ENCODE data around the gene NSUN3. TPM values are rescaled to one million over a fixed set of nuclear protein-coding genes. Genes with fewer than 3 reads are reported as not detected.
"Not testable (repeated sequence)": the region's sequence is repeated elsewhere in the genome, so short reads cannot be mapped to it uniquely, and the experiment has no call there.

Gene NSUN3
- total and polyA plus RNA-seq, 9 donors: 5.8 to 10.1 (median 6.8) TPM

DNA sequence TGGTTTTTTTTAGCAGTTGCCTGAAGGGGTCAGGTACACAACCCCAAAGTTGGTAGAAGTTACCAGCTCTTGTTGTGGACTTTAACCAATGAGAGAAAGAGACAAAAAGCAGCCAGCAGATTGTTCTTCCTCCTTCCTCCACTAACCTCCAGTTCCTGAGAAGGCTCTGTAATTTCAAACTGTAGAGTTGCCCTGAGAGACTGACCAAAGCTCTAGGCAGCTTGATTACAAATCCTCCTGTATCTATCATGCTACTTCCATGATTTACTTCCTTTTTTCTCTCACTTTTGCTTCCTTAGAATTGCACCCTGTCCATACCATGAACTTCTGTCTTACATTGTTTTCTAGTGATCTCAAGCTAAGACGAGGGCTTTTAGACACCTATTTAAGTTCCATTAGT, 29.2 kb downstream of the NSUN3 start:
- no peaks in the 10 kb centered on the region for H3K27me3 ChIP-seq (ENCODE audit: control insufficient read depth, insufficient read depth, low read length)
- no peak for DNase-seq
- H3K4me3 ChIP-seq (ENCODE audit: low read length): no peak overlapping the region
- no peaks in the 10 kb centered on the region for H3K4me1 ChIP-seq (ENCODE audit: control insufficient read depth, insufficient read depth, low read length)
- no peaks in the 10 kb centered on the region for H3K9me3 ChIP-seq (replicated peaks; ENCODE audit: control insufficient read depth, low read depth, low read length)
- H3K27ac ChIP-seq (ENCODE audit: low read length): no peak overlapping the region
- H3K36me3 ChIP-seq (ENCODE audit: control insufficient read depth, insufficient read depth, low read length): peaks cover 16% of the 10 kb centered on the region
- 80% methylated on average over 1 of the region's 1 CpG for WGBS (ENCODE audit: insufficient coverage)

DNA sequence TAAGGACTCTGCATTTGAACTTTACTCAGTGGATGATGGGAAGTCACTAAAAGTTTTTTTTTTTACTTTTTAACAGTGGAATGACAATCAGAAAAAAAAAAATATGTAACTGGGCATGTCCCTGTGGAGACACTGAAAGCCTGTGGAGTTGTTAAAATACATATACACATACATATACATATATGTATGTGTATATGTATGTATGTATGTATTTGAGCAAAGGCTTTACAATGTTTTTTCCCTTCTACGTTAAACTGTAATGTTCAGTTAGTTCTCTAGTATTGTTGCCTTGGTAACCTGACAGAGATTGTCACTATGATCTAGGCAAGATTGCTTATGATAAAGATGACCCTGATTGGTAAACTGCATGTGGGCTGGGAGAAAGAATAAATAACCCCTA, 30.3 kb downstream of the NSUN3 start:
- H3K27me3 ChIP-seq (ENCODE audit: control insufficient read depth, insufficient read depth, low read length): no peaks in the 10 kb centered on the region
- no CpG with 5 or more reads among the region's 1 CpG for WGBS (ENCODE audit: insufficient coverage)
- H3K4me3 ChIP-seq (ENCODE audit: low read length): no peak overlapping the region
- H3K27ac ChIP-seq (ENCODE audit: low read length): no peak overlapping the region
- H3K4me1 ChIP-seq (ENCODE audit: control insufficient read depth, insufficient read depth, low read length): no peaks in the 10 kb centered on the region
- no peaks in the 10 kb centered on the region for H3K9me3 ChIP-seq (replicated peaks; ENCODE audit: control insufficient read depth, low read depth, low read length)
- H3K36me3 ChIP-seq (ENCODE audit: control insufficient read depth, insufficient read depth, low read length): peaks cover 19% of the 10 kb centered on the region
- DNase-seq: no peak

DNA sequence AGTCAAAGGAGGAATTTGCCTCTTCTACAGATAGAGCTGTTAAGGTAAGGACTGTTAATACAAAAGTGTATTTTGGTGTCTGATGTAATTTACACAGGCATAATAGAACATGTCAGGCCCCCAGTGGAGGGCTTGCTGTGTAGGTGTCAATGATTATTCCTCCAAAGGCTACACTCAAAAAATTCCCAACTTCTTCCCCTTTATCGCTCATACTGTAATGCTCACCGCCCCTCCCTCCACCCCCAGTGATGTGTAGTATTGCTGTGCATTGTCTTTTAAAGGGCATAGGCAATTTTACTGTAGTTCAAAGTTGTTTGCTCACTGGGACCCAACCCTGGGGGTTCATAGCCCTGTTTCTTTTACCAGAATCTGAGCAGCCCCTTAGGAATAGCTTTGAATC, 32.2 kb downstream of the NSUN3 start:
- Histone ChIP-seq H3K9me3 (replicated peaks; ENCODE audit: control insufficient read depth, low read depth, low read length) (no peaks in the 10 kb centered on the region), H3K27ac (ENCODE audit: low read length) (no peak overlapping the region), H3K36me3 (ENCODE audit: control insufficient read depth, insufficient read depth, low read length) (peaks cover 22% of the 10 kb centered on the region), H3K4me1 (ENCODE audit: control insufficient read depth, insufficient read depth, low read length) (no peaks in the 10 kb centered on the region), H3K4me3 (ENCODE audit: low read length) (no peak overlapping the region), H3K27me3 (ENCODE audit: control insufficient read depth, insufficient read depth, low read length) (no peaks in the 10 kb centered on the region)
- WGBS (ENCODE audit: insufficient coverage): no CpG with 5 or more reads among the region's 2 CpGs
- no peak for DNase-seq

DNA sequence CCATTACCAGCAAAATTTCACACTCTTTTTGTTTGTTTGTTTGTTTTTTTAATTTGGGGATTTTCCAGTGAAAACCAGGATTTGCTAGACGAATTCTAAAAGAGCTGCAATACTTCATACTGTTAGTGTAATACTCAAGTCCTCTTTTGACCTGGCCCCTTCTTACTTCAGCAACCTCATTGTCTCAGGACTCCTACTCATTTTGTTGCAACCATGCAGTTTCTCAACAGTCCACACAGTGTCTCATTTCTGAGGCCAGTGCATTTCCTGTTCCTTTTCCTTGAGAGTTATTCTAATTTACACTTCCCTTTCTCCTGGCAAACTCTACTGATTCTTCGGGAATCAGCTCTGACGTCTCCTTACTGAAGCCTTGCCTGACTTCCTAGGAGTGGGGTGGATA, 35.6 kb downstream of the NSUN3 start:
- Histone ChIP-seq H3K9me3 (replicated peaks; ENCODE audit: control insufficient read depth, low read depth, low read length) (no peaks in the 10 kb centered on the region), H3K27me3 (ENCODE audit: control insufficient read depth, insufficient read depth, low read length) (no peaks in the 10 kb centered on the region), H3K4me3 (ENCODE audit: low read length) (no peak overlapping the region), H3K36me3 (ENCODE audit: control insufficient read depth, insufficient read depth, low read length) (peaks cover 22% of the 10 kb centered on the region), H3K4me1 (ENCODE audit: control insufficient read depth, insufficient read depth, low read length) (no peaks in the 10 kb centered on the region), H3K27ac (ENCODE audit: low read length) (no peak overlapping the region)
- no CpG with 5 or more reads among the region's 3 CpGs for WGBS (ENCODE audit: insufficient coverage)
- peak; percentile 8 for DNase-seq

DNA sequence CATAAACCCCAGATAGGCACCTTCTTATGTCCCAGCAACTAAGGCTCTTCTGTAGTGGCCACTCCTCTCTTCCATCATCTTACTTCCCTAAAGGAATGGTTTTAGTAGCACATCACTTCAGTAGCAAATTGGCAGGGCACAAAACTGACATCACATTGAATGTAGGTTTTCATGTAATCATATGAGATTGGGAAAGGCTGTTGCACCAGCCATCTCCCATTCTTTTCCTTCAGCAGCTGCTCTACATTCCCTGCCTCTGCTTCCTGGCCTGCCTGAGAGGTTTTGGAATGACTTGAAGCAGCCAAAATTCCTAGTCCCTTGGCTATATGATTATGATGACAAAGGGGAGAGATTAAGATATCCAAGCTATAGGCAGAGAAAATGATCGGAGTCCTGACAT, 36.5 kb downstream of the NSUN3 start:
- DNase-seq: no peak

DNA sequence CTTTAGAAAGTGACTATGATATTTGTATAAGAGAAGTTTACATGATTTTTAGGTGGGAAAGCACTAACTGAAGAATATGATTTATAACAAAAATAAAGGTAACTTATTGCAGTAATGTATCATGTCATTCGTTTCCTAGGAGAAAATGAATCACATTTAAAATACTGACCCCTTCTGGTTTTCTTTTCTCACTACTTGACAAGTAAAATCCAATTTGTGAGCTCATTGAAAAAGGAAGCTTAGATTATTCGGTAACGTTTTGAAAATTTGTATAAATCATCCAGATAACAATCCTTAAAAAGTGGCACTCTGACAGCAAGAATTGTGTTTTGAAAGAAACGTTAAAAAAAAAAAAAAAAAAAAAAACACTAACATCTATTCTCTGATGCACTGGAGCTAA, 39.0 kb downstream of the NSUN3 start:
- no peaks in the 10 kb centered on the region for H3K9me3 ChIP-seq (replicated peaks; ENCODE audit: control insufficient read depth, low read depth, low read length)
- H3K4me1 ChIP-seq (ENCODE audit: control insufficient read depth, insufficient read depth, low read length): no peaks in the 10 kb centered on the region
- no peak for DNase-seq
- no peak overlapping the region for H3K4me3 ChIP-seq (ENCODE audit: low read length)
- H3K27me3 ChIP-seq (ENCODE audit: control insufficient read depth, insufficient read depth, low read length): no peaks in the 10 kb centered on the region
- H3K27ac ChIP-seq (ENCODE audit: low read length): no peak overlapping the region
- H3K36me3 ChIP-seq (ENCODE audit: control insufficient read depth, insufficient read depth, low read length): peaks cover 19% of the 10 kb centered on the region
- WGBS (ENCODE audit: insufficient coverage): no CpG with 5 or more reads among the region's 4 CpGs

More for the DNA sequence above, 36.5 kb downstream of the NSUN3 start:
- Histone ChIP-seq H3K4me1 (ENCODE audit: control insufficient read depth, insufficient read depth, low read length) (no peaks in the 10 kb centered on the region), H3K36me3 (ENCODE audit: control insufficient read depth, insufficient read depth, low read length) (peaks cover 27% of the 10 kb centered on the region), H3K9me3 (replicated peaks; ENCODE audit: control insufficient read depth, low read depth, low read length) (no peaks in the 10 kb centered on the region), H3K27me3 (ENCODE audit: control insufficient read depth, insufficient read depth, low read length) (no peaks in the 10 kb centered on the region), H3K27ac (ENCODE audit: low read length) (no peak overlapping the region), H3K4me3 (ENCODE audit: low read length) (no peak overlapping the region)
- no CpG with 5 or more reads among the region's 1 CpG for WGBS (ENCODE audit: insufficient coverage)

DNA sequence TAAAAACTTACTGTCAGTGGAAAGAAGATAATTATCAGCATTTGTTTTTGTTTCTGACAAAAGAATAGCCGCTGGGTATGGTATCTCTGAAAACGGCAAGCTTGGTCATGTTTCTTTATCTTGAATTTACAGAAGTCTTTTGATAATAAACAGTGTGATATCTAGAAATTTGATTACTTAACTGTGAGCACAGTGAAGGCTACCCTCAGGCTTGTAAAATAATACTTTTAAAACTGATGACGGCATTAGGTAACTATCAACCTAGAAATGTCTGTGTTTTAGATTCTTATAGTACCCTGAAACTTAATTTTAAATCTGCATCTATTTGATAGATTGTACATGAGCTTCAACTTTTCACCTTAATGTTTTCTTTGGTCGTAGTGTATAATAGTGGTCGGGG, 43.4 kb downstream of the NSUN3 start:
- no peaks in the 10 kb centered on the region for H3K4me1 ChIP-seq (ENCODE audit: control insufficient read depth, insufficient read depth, low read length)
- no peak overlapping the region for H3K4me3 ChIP-seq (ENCODE audit: low read length)
- no peak for DNase-seq
- H3K9me3 ChIP-seq (replicated peaks; ENCODE audit: control insufficient read depth, low read depth, low read length): no peaks in the 10 kb centered on the region
- no peak overlapping the region for H3K27ac ChIP-seq (ENCODE audit: low read length)
- H3K27me3 ChIP-seq (ENCODE audit: control insufficient read depth, insufficient read depth, low read length): no peaks in the 10 kb centered on the region
- WGBS (ENCODE audit: insufficient coverage): no CpG with 5 or more reads among the region's 5 CpGs
- peaks cover 9% of the 10 kb centered on the region for H3K36me3 ChIP-seq (ENCODE audit: control insufficient read depth, insufficient read depth, low read length)

DNA sequence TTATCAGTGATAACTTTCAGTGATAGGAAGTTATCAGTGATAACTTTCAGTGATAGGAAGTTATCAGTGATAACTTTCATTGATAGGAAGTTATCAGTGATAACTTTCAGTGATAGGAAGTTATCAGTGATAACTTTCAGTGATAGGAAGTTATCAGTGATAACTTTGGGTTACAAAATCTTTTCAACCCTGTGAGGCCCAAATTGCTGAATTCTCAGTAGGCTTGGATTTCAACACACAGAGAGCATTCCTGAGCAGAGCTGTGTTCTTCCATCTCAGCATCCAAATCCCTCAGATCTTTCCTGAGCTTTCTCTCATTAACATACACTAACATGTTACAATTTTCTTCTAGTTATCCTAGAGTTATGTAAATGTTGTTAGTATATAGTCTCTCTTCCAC, 47.4 kb downstream of the NSUN3 start:
- not testable (repeated sequence) for DNase-seq; H3K36me3 ChIP-seq (ENCODE audit: control insufficient read depth, insufficient read depth, low read length); H3K4me3 ChIP-seq (ENCODE audit: low read length); H3K27me3 ChIP-seq (ENCODE audit: control insufficient read depth, insufficient read depth, low read length); H3K27ac ChIP-seq (ENCODE audit: low read length); H3K9me3 ChIP-seq (replicated peaks; ENCODE audit: control insufficient read depth, low read depth, low read length); H3K4me1 ChIP-seq (ENCODE audit: control insufficient read depth, insufficient read depth, low read length)

DNA sequence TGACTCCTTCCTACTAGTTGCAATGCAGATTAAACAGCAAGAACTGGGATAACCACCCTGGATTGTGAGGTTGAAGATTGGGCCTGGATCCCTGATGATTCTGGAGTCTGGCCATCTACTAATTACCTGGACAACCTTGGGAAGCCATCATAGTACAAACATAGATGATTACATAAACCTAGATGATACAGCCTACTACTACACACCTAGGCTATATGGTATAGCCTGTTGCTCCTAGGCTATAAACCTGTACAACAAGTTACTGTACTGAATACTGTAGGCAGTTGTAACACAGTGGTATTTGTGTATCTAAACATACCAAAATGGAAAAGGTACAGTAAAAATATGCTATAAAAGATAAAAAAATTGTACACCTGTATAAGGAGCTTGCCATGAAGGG, 48.0 kb downstream of the NSUN3 start:
- no peaks in the 10 kb centered on the region for H3K9me3 ChIP-seq (replicated peaks; ENCODE audit: control insufficient read depth, low read depth, low read length)
- H3K36me3 ChIP-seq (ENCODE audit: control insufficient read depth, insufficient read depth, low read length): peaks cover 6% of the 10 kb centered on the region
- no peaks in the 10 kb centered on the region for H3K4me1 ChIP-seq (ENCODE audit: control insufficient read depth, insufficient read depth, low read length)

DNA sequence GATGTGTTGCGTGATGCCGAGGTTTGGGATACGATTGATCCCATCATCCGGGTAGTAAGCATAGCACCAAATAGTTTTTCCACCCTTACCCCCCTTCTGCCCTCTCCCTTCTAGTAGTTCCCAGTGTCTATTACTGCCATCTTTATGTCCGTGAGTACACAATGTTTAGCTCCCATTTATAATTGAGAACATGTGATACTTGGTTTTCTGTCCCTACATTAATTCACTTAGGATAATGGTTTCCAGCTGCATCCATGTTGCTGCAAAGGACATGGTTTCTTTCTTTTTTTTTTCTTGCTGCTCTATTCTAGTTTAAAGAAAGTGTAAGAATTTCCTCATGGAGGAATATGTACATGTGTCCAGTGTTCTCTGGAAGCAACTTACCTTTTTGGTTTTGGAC, 51.8 kb downstream of the NSUN3 start:
- 40% methylated on average over 1 of the region's 5 CpGs for WGBS (ENCODE audit: insufficient coverage)
- DNase-seq: peak; percentile 17
- H3K27ac ChIP-seq (ENCODE audit: low read length): no peak overlapping the region

More for the DNA sequence above, 48.0 kb downstream of the NSUN3 start:
- Histone ChIP-seq H3K27ac (ENCODE audit: low read length) (no peak overlapping the region), H3K27me3 (ENCODE audit: control insufficient read depth, insufficient read depth, low read length) (no peaks in the 10 kb centered on the region), H3K4me3 (ENCODE audit: low read length) (no peak overlapping the region)
- no peak for DNase-seq

DNA sequence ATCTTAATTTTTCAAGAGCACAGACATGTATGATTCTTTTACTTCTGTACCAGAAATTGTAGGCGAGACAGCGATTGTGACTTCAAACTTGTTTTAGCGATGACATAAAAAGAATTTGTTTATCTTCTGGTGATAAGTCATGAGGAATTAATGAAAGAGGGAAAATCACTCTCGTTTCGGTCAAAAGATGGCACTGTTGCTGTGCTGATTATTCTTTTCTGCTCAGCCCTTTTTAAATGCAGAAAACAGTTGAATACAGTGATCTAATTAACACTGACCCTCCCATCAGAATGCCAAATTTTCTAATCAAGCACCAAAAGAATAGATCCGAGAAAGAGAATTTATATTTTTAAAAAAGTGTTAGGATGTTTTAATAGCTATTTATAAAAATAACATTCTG, 52.6 kb downstream of the NSUN3 start:
- peak; percentile 27 for DNase-seq

More for the DNA sequence above, 51.8 kb downstream of the NSUN3 start:
- peaks cover 3% of the 10 kb centered on the region for H3K36me3 ChIP-seq (ENCODE audit: control insufficient read depth, insufficient read depth, low read length)
- no peaks in the 10 kb centered on the region for H3K9me3 ChIP-seq (replicated peaks; ENCODE audit: control insufficient read depth, low read depth, low read length)
- no peak overlapping the region for H3K4me3 ChIP-seq (ENCODE audit: low read length)
- H3K4me1 ChIP-seq (ENCODE audit: control insufficient read depth, insufficient read depth, low read length): no peaks in the 10 kb centered on the region
- no peaks in the 10 kb centered on the region for H3K27me3 ChIP-seq (ENCODE audit: control insufficient read depth, insufficient read depth, low read length)

More for the DNA sequence above, 52.6 kb downstream of the NSUN3 start:
- no peaks in the 10 kb centered on the region for H3K27me3 ChIP-seq (ENCODE audit: control insufficient read depth, insufficient read depth, low read length)
- H3K4me3 ChIP-seq (ENCODE audit: low read length): no peak overlapping the region
- H3K4me1 ChIP-seq (ENCODE audit: control insufficient read depth, insufficient read depth, low read length): no peaks in the 10 kb centered on the region
- 60% methylated on average over 1 of the region's 6 CpGs for WGBS (ENCODE audit: insufficient coverage)
- H3K27ac ChIP-seq (ENCODE audit: low read length): no peak overlapping the region
- H3K36me3 ChIP-seq (ENCODE audit: control insufficient read depth, insufficient read depth, low read length): peaks cover 3% of the 10 kb centered on the region
- H3K9me3 ChIP-seq (replicated peaks; ENCODE audit: control insufficient read depth, low read depth, low read length): no peaks in the 10 kb centered on the region
